GM11168 (cell line): ENCODE results near the gene NVL.
"Not testable (repeated sequence)": the region's sequence is repeated elsewhere in the genome, so short reads cannot be mapped to it uniquely, and the experiment has no call there.

Source experiments
- in situ Hi-C: fragments of 300-500 bp; cut with MboI; formaldehyde crosslinking; loops from one replicate; pipeline ENCODE4 v1.12.0; 2022; ENCODE audit warnings: low sequenced_read_pairs; ENCODE audit not compliant: unreplicated experiment

The NVL gene

GRCh38 chr1:224338150-224338838 is 8.3 kb upstream of the NVL start:
- in situ Hi-C loops = no loop called here

DNA sequence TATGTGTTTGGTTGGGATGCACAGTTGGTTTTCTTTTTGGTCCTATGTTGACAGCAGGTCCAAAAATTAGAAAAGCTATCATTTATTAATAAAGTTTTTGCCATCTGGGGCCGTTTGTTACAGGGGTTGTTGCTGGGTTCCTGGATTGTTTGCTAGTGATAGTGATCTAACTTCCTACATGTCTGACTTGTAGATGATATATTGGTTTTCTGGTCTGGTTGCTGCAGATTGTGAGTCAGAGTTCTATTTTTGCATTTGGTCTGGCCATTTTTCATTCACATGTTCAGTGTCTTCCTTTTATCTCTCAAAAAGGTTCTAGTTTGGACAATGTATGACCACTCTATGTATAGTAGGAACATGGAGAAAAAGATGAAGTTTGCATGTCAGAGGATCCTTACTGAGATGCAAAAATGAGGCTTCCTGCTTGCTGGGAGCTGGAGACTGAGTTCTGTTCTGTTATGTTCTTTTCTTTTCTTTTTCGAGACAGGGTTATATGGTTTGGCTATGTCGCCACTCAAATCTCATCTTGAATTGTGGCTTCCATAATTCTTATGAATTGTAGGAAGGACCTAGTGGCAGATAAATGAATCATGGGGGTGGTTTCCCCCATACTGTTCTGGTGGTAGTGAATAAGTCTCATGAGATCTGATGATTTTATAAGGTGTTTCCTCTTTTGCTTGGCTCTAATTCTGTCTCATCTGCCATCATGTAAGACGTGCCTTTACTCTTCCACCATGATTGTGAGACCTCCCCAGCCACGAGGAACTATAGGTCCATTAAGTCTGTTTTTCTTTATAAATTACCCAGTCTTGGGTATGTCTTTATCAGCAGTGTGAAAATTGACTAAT is 4.2 kb upstream of the NVL start:
- in situ Hi-C loops = no loop called here

DNA sequence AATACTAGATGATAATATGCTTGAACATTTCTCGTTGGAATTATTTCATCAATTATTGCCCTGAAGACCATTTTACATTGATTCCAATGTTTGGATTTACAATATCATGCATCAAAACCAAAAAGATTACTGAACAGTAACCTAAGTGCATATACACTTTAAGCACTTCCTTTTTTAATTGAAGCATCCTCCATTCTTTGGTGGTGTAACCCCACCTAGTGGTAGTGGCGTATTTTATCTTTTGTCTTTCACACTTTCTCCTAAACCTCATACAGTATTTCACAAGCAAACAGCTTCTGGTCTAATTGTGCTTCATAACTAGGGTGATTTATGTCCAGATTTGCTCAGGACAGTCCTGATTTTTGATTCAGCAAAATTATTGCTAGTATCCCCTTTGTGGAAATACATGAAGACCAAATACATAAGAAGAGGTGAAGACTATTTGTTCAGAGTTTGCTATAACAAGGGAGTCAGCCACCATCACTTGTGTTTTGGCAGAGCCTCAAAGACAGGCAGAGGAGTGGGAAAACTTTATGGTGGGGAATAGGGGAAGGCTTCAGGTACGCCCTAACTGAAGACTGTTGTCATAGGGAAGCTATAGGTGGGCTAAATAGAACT is 3.4 kb upstream of the NVL start:
- in situ Hi-C loops = no loop called here

- in situ Hi-C loops = no loop called here
Observed at GRCh38 chr1:224331824-224332223, 1.9 kb upstream of the NVL start.

DNA sequence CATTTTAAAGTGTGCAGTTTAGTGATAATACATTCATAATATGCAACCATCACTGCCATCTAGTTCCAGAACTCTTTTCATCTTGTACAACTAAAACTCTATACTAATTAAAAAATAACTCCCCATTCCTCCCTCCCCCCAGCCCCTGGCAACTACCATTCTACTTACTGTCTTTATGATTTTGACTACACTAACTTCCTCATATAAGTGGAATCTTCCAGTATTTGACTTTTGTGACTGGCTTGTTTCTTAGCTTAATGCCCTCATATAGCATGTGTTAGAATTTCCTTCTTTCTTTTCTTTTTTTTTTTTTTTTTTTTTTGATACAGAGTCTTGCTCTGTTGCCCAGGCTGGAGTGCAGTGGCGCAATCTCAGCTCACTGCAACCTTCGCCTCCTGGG is 1.4 kb upstream of the NVL start:
- in situ Hi-C loops = no loop called here

GRCh38 chr1:224329484-224329841 is 509 bp downstream of the NVL start:
- in situ Hi-C loops = loop anchor here (10.0 kb wide), 2 partner anchors 145 to 205 kb away; partner anchors contain the start of gene DEGS1

DNA sequence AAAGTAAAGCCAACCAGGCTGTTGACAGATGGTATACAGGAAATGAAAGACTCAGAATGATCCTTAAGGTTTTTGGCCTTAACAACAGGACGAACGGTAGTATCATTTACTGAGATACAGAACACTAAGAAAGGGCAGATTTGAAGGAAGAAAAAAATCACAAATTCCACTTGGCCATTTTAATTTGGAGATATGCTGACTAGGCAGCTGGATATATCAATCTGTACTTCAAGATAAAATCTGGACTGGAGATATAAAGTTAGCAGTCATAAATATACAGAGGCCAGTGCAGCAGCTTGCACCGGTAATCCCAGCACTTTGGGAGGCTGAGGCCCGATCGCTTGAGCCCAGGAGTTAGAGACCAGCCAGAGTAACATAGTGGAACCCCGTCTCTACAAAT is 1.3 kb downstream of the NVL start:
- in situ Hi-C loops = loop anchor here (10.0 kb wide), 2 partner anchors 144 to 204 kb away; partner anchors contain the start of gene DEGS1

DNA sequence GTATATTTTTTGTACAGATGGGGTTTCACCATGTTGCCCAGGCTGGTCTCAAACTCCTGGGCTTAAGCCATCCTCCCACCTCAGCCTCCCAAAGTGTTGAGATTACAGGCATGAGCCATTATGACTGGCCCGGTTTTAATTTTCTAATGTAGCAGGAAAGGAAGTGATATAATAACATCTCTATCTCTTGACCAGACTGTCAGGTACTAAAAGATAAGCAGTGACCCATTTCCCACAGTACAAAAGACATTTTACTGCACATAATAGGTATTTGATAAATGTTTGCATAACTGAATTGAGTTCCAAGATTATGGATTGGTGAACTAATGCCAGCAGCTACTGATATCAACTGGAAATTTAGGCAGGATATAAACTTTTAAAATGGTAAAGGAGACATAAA is 4.0 kb downstream of the NVL start:
- in situ Hi-C loops = loop anchor here (10.0 kb wide), 2 partner anchors 141 to 201 kb away; partner anchors contain the start of gene DEGS1

DNA sequence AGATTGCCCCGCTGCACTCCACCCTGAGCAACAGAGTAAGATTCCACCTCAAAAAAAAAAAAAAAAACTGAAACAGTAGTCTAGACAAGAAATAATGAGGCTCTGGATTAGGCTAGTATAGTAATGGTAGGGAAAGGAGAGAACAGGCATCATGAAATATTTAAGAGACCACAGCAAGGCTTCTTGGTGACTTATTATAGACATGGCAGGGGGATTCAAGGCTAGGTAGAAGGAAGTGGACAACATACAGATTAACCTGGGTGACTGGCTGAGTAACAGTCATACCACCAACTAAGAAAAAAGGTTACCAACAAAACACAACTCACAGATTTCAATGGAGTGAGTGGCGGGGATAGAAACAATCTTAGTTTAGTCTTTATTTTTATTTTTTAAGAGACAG is 8.3 kb downstream of the NVL start:
- in situ Hi-C loops = loop anchor here (10.0 kb wide), 2 partner anchors 137 to 197 kb away; partner anchors contain the start of gene DEGS1

GRCh38 chr1:224317383-224318045 is 12.5 kb downstream of the NVL start:
- in situ Hi-C loops = no loop called here

DNA sequence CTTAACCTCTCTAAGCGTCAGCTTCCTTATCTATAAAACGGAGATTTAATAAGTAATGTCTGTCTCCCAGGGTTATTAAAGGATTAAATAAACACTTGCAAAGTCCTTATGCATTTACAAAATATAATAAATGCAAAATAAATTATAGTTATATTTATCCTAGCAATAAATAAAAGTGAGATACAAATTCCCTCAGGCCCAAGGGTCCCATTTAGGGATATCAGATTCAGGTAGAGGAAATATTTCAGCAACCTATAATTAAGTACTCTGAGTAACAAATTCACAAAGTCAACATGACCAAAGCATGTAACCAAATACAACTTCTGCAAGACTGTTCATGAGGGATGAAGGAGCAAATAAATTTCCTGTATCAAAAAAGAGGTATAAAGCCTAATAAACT is 17.9 kb downstream of the NVL start:
- in situ Hi-C loops = no loop called here

DNA sequence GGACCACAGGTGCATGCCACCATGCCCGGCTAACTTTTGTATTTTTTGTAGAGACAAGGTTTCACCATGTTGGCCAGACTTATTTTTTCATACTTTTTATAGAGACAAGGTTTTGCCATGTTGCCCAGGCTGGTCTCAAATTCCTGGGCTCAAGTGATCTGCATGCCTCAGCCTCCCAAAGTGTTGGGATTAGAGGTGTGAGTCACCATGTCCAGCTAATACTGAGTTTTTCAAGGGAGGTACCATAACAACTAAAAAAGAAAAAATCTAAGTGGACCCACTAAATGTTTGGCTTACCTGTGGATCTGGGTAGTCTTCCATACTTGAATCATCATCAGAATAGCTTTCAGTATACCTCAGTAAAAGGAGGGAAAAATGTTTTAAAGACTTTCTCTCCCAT is 18.5 kb downstream of the NVL start:
- in situ Hi-C loops = not testable (repeated sequence)

- in situ Hi-C loops = no loop called here
Observed at GRCh38 chr1:224308064-224308463, 21.9 kb downstream of the NVL start.

DNA sequence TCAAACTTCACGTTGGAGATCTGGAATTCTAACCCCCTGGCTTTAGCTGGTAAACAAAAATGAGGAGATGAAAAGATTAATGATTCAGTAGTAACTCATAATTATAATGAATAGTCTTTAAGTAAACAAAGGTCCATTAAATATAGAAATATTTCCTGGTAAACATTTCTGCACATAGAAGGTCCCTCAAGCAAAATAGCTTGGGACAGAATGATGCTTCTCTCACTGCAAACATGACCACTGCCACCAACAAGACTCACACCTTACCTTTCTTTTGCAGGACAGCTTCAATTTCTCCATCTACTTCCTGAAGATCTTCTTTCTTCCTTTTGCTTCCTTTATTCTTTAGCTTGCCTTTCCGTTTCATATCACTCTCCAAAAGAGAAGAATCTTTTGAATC is 25.2 kb downstream of the NVL start:
- in situ Hi-C loops = no loop called here

DNA sequence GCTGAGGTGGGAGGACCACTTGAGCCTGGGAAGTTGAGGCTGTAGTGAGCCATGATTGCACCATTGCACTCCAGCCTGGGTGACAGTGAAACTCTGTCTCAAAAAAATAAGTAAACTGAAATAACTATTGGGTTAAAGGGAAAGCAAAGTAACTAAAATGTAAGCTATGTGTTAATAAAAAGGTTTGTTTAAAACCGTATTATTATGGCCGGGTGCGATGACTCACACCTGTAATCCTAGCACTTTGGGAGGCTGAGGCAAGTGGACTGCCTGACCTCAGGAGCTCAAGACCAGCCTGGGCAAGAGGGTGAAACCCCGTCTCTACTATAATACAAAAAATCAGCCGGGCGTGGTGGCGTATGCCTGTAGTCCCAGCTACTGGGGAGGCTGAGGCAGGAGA is 27.0 kb downstream of the NVL start:
- in situ Hi-C loops = no loop called here

DNA sequence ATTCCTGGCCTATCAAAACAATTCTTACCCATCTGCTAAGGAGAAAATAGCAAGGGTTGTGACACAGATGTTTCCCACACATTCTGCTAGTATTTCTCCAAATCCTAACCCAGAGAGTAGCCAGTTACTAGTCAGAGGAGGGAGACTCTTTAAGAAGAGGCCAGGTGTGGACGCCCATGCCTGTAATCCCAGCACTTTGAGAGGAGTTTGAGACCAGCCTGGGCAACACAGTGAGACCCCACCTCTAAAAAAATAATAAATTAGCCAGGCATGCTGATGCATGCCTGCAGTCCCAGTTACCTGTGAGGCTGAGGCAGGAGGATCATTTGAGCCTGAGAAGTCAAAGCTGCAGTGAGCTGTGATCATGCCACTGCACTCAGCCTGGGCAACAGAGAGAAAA is 28.6 kb downstream of the NVL start:
- in situ Hi-C loops = no loop called here

DNA sequence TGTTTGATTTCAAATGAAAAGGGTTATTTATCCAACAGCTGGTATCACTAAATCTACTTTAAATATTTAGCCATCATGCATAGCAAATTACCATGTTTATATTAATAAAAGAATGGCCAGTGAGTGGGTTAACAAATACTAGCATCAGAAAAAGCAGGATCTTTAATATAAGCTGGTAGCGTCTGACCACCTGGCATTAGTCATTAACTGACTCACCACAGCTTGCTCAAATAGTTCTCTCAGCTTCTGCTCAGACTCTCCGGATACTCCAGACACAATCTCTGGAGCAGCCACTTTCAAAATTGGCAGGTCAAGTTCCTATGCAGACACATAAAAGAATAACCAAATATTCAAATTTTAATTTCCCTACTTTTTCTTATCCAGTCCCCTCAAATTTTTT is 29.6 kb downstream of the NVL start:
- in situ Hi-C loops = no loop called here

- in situ Hi-C loops = no loop called here
Observed at GRCh38 chr1:224298346-224299330, 31.3 kb downstream of the NVL start.

DNA sequence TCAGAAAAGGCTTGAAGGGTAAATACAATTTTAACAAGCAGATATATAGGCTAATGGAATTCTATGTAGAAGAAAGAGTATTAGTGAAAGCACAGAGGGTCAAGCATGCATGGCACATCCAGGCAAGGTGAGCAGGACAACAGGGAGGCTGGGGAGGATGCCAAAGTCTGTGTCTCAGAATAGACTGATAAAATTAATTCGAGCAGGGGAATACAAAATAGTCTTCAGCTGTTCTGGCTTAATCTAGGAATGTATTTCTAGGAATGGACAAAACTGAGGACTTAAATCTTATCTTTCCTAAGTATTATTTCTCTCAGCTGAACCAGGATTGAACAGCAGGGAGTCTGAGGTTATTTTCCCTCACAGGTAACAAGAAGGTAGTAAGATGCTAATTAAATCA is 35.2 kb downstream of the NVL start:
- in situ Hi-C loops = no loop called here
